IPS DF 6.9 (cell line): ENCODE measurements around the gene RBM42.
A peak's percentile ranks its signal among the peaks of the same experiment; 100 is the strongest.
"Not testable (repeated sequence)": the region's sequence is repeated elsewhere in the genome, so short reads cannot be mapped to it uniquely, and the experiment has no call there.

Experiments
- DNase-seq: peaks from one replicate; pipeline ENCODE4 v3.0.0-alpha.2; 2013; ENCODE audit warnings: low read depth, low spot score
- H3K27ac ChIP-seq: one replicate; pipeline ENCODE4 v1.5.1; 2013; ENCODE audit warnings: low read length, control low read depth
- H3K27me3 ChIP-seq: 2 replicates; pipeline ENCODE4 v1.6.1; 2013; ENCODE audit warnings: mild to moderate bottlenecking, low read length; ENCODE audit not compliant: control insufficient read depth, insufficient read depth
- H3K36me3 ChIP-seq: 2 replicates; pipeline ENCODE4 v1.6.1; 2013; ENCODE audit warnings: low read length; ENCODE audit not compliant: control insufficient read depth, insufficient read depth
- H3K4me1 ChIP-seq: 2 replicates; pipeline ENCODE4 v1.6.1; 2013; ENCODE audit warnings: low read length; ENCODE audit not compliant: control insufficient read depth, insufficient read depth
- H3K4me3 ChIP-seq: 2 replicates; pipeline ENCODE4 v1.5.1; 2013; ENCODE audit warnings: mild to moderate bottlenecking, low read length
- H3K9me3 ChIP-seq: 2 replicates; pipeline ENCODE4 v1.6.1; 2013; ENCODE audit warnings: low read length, inconsistent platforms; ENCODE audit not compliant: control insufficient read depth, insufficient read depth
- WGBS: extraction: QIAGEN DNeasy Blood & Tissue Kit; methylation state at CpG from one replicate; pipeline ENCODE4 v1.1.7; 2013; ENCODE audit warnings: mixed read lengths, missing lambda C conversion rate; ENCODE audit not compliant: insufficient read length, insufficient coverage; 5-methylcytosine and 5-hydroxymethylcytosine counted together

Gene RBM42

DNA sequence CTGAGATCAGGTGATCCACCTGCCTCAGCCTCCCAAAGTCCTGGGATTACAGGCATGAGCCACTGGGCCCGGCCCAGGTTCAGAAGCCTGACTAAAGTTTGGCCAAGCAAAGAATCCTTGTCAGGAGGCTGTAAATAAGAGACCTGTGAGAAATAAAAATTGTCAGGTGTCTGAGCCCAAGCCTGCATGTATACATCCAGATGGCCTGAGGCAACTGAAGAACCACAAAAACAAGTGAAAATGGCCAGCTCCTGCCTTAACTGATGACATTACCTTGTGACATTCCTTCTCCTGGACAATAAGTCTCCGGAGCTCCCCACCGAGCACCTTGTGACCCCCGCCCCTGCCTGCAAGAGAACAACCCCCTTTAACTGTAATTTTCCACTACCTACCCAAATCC is 24.4 kb upstream of the RBM42 start:
- not testable (repeated sequence) for H3K36me3 ChIP-seq, H3K9me3 ChIP-seq, H3K27ac ChIP-seq, DNase-seq, H3K27me3 ChIP-seq, H3K4me1 ChIP-seq, H3K4me3 ChIP-seq
- WGBS, result no CpG with 5 or more reads among the region's 4 CpGs

DNA sequence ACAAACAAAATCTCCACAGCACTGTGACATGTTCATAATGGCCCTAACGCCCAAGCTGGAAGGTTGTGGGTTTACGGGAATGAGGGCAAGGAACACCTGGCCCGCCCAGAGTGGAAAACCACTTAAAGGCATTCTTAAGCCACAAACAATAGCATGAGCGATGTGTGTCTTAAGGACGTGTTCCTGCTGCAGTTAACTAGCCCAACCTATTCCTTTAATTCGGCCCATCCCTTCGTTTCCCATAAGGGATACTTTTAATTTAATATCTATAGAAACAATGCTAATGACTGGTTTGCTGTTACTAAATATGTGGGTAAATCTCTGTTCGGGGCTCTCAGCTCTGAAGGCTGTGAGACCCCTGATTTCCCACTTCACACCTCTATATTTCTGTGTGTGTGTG is 21.7 kb upstream of the RBM42 start:
- not testable (repeated sequence) for H3K27me3 ChIP-seq, H3K9me3 ChIP-seq, H3K27ac ChIP-seq, H3K4me1 ChIP-seq, DNase-seq, H3K4me3 ChIP-seq, H3K36me3 ChIP-seq
- no CpG with 5 or more reads among the region's 8 CpGs for WGBS

DNA sequence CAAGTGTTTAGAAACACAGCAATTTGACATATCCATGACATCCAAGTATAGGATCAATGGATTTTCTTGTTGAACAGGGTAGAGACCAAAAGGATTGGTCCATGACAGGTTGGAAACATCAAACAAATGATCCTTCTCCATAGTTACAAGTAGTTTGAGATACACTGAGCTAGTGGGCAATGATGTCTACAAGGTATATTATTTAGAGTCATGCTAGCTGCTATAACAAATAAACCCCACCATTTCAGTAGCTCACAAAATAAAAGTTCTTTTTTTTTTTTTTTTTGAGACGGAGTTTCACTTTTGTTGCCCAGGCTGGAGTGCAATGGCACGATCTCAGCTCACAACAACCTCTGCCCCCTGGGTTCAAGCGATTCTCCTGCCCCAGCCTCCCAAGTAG is 21.2 kb upstream of the RBM42 start:
- H3K27ac ChIP-seq, result no peak overlapping the region
- H3K36me3 ChIP-seq, result no peaks in the 10 kb centered on the region
- no peak overlapping the region for H3K4me3 ChIP-seq
- no peak for DNase-seq
- H3K4me1 ChIP-seq, result no peaks in the 10 kb centered on the region
- H3K27me3 ChIP-seq, result no peaks in the 10 kb centered on the region
- WGBS, result no CpG with 5 or more reads among the region's 3 CpGs
- H3K9me3 ChIP-seq, result no peaks in the 10 kb centered on the region; the same call in 1 of the 2 replicates

DNA sequence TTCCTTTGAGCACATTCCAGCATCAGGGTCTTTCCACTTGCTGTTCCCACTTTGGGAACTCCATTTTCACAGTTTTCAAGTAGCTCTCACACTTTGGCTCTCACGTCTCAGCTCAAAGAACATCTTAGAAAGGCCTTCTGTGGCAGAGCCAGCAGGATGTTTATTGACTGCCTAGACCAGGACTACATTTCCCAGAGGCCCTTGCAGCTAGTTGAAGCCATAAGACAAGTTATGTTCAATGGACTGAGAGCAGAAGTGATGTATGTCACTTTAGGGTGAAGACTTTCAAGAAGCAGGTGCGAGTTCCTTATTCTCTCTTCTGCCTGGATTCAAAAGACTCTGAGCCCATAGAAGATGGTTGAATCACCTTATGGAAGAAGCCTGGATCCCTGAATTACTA is 20.6 kb upstream of the RBM42 start:
- no peak overlapping the region for H3K4me3 ChIP-seq
- H3K36me3 ChIP-seq, result no peaks in the 10 kb centered on the region
- no CpG with 5 or more reads among the region's 2 CpGs for WGBS
- H3K4me1 ChIP-seq, result no peaks in the 10 kb centered on the region
- no peaks in the 10 kb centered on the region for H3K27me3 ChIP-seq
- H3K9me3 ChIP-seq, result no peaks in the 10 kb centered on the region; the same call in 1 of the 2 replicates
- no peak overlapping the region for H3K27ac ChIP-seq
- DNase-seq, result no peak

DNA sequence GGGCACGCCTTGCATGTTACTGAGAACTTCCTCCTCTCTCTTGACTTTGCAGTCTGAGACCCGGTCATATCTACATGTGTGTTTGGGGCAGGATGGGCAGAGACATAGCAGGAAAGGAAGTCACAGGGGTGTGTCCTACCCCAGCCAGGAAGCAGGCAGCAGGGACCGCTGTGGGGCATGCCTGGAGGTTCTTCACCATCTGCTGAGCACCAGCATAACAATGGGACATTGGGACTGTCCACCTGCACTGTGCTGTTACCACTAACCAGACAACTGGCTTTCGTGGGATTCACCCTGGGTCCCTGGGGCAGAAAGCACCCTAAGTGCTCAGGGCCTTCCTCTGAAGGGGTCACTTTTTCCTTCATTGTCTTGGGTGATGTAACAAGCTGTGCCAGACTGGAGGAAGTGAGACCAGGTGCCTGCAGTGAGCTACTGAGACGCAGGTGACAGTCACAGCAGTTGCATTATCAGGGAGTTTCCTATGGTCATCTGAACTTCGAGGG is 18.9 kb upstream of the RBM42 start:
- WGBS, result no CpG with 5 or more reads among the region's 6 CpGs
- H3K36me3 ChIP-seq, result peaks cover under 1% of the 10 kb centered on the region; the same call in 1 of the 2 replicates
- H3K4me3 ChIP-seq, result no peak overlapping the region
- H3K27ac ChIP-seq, result no peak overlapping the region
- H3K27me3 ChIP-seq, result no peaks in the 10 kb centered on the region
- no peak for DNase-seq
- H3K4me1 ChIP-seq, result no peaks in the 10 kb centered on the region
- H3K9me3 ChIP-seq, result no peaks in the 10 kb centered on the region; the same call in 1 of the 2 replicates

DNA sequence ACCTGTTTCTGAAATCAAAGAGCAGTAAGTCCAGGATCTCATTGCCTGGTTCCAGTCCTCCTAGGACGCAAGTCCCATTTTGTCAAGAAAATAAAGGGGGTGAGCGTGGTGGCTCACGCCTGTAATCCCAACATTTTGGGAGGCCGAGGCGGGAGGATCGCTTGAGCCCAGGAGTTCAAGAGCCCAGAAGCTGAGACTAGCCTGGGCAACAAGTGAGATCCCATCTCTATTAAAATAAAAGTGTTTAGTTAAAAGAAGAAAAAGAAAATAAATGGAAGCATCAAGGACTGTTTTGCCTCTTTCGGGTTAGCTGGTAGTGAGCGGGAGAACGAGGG is 16.6 kb upstream of the RBM42 start:
- no peaks in the 10 kb centered on the region for H3K4me1 ChIP-seq
- peaks cover 3% of the 10 kb centered on the region for H3K36me3 ChIP-seq
- DNase-seq, result no peak
- H3K27me3 ChIP-seq, result no peaks in the 10 kb centered on the region
- no peak overlapping the region; the same call in 1 of the 2 replicates for H3K4me3 ChIP-seq
- WGBS, result no CpG with 5 or more reads among the region's 9 CpGs
- H3K9me3 ChIP-seq, result no peaks in the 10 kb centered on the region; the same call in 1 of the 2 replicates
- no peak overlapping the region for H3K27ac ChIP-seq

DNA sequence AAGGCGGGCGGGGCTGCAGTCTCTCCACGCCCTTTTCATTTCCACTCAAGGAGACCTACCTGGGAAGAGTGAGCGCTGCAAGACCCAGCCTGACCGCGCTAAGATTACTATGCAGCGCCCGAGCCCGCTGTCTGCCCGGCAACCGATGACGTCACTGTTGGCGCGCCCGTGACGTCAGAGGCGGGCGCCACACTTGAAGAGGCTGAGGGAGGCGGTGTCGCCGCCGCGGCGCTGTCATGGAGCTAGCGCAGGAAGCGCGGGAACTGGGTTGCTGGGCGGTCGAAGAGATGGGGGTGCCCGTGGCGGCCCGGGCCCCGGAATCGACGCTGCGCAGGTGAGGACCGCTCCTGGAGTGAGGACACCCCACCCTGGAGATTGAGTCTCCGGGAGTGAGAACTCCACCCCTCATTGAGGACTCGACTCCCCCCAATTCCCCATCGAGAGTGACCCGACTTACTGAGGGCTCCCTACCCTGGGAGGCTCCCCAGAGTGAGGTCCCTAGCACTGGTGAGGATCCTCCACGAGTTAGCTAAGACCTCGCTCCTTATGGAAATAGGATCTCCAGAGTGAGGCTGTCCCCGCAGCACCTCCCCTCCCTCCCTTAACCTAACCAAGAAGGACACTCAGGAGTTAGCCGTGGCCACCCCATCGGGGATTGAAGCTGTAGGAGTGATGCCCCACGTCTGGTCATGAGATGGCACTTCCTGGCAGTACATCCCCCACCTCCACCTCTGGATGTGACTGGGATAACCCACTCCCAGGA is 16.1 kb upstream of the RBM42 start, which contains the start of gene HAUS5:
Gene HAUS5, plus strand, starts transcription at position 177 of the 763 bp plus-strand sequence. Its CDS starts 60 bp downstream, at position 237.
- Histone ChIP-seq H3K4me1 (no peaks in the 10 kb centered on the region), H3K9me3 (no peaks in the 10 kb centered on the region), H3K4me3 (peak within 1 kb of the TSS; percentile 75; the same call in 1 of the 2 replicates), H3K36me3 (peaks cover 3% of the 10 kb centered on the region), H3K27ac (no peak within 1 kb of the TSS), H3K27me3 (no peaks in the 10 kb centered on the region)
- DNase-seq, result peak; percentile 82
- WGBS, result no CpG with 5 or more reads among the region's 47 CpGs

DNA sequence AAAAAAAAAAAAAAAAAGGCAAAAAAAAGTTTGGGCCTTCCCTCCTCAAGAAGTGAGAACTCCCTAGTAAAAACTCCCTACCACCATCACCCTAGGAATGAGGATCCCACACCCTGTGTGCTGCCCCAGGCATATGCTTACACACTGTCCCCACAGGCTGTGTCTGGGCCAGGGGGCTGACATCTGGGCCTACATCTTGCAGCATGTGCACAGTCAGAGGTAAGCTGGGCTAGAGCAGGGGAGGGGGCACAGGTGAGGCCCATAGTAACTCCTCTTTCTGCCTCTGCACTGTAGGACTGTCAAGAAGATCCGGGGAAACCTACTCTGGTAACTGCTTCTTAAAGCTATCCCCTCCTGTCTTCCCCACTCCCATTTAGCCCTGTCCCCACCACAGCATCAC is 15.3 kb upstream of the RBM42 start:
- peaks cover 5% of the 10 kb centered on the region for H3K36me3 ChIP-seq
- no CpG with 5 or more reads among the region's 1 CpG for WGBS
- no peak for DNase-seq
- H3K9me3 ChIP-seq, result no peaks in the 10 kb centered on the region
- no peaks in the 10 kb centered on the region for H3K27me3 ChIP-seq
- no peak overlapping the region for H3K4me3 ChIP-seq
- no peaks in the 10 kb centered on the region for H3K4me1 ChIP-seq
- no peak overlapping the region for H3K27ac ChIP-seq

DNA sequence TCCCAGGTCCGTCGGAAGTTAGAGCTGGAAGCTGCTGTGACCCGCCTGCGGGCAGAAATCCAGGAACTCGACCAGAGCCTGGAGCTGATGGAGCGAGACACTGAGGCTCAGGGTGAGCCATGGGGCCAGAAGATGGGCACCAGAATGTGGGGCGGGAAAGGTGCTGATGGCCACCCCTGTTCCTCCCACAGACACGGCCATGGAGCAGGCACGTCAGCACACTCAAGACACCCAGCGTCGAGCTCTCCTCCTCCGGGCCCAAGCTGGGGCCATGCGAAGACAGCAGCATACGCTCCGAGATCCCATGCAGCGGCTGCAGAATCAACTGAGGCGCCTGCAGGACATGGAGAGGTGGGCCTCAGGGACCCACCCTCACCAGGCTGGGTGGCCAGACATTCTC is 13.8 kb upstream of the RBM42 start:
- Histone ChIP-seq H3K4me1 (no peaks in the 10 kb centered on the region), H3K9me3 (no peaks in the 10 kb centered on the region), H3K36me3 (peaks cover 8% of the 10 kb centered on the region), H3K27me3 (no peaks in the 10 kb centered on the region), H3K4me3 (no peak overlapping the region), H3K27ac (no peak overlapping the region)
- no CpG with 5 or more reads among the region's 17 CpGs for WGBS
- DNase-seq, result no peak

DNA sequence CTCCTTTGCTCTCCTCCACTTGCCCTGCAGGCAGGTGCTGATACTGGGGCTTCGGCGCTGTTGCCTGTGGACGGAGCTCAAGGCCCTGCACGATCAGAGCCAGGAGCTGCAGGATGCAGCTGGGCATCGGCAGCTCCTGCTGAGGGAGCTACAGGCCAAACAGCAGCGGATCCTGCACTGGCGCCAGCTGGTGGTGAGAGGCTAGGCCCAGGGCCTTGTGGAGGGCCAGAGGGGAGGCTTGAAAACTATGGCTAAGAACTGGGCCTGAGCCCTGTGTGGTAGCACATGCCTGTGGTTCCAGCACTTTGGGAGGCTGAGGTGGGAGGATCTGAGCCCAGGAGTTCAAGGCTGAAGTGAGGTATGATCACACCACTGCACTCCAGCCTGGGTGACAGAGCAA is 10.0 kb upstream of the RBM42 start:
- no peak for DNase-seq
- H3K4me3 ChIP-seq, result no peak overlapping the region
- no peaks in the 10 kb centered on the region for H3K4me1 ChIP-seq
- no peaks in the 10 kb centered on the region for H3K27me3 ChIP-seq
- no peak overlapping the region for H3K27ac ChIP-seq
- WGBS, result no CpG with 5 or more reads among the region's 7 CpGs
- no peaks in the 10 kb centered on the region for H3K9me3 ChIP-seq
- H3K36me3 ChIP-seq, result peaks cover 15% of the 10 kb centered on the region
